H54 (cell line): Measurements from ENCODE around the gene PDE8A.
A peak's percentile ranks its signal among the peaks of the same experiment; 100 is the strongest.

Experiments
- DNase-seq: peaks from one replicate; pipeline ENCODE4 v3.0.0; 2011; ENCODE audit warnings: low spot score, mixed read lengths; ENCODE audit not compliant: insufficient read length
- FAIRE-seq: peaks from 3 replicates; lab custom pipeline; 2011; peaks lifted over from hg19 to GRCh38; lab: Jason Lieb, UNC
- POLR2A ChIP-seq: IDR thresholded peaks from 2 replicates; pipeline ENCODE4 v1.6.1; 2011; ENCODE audit warnings: low read depth, mild to moderate bottlenecking, low read length

PDE8A gene, protein sequence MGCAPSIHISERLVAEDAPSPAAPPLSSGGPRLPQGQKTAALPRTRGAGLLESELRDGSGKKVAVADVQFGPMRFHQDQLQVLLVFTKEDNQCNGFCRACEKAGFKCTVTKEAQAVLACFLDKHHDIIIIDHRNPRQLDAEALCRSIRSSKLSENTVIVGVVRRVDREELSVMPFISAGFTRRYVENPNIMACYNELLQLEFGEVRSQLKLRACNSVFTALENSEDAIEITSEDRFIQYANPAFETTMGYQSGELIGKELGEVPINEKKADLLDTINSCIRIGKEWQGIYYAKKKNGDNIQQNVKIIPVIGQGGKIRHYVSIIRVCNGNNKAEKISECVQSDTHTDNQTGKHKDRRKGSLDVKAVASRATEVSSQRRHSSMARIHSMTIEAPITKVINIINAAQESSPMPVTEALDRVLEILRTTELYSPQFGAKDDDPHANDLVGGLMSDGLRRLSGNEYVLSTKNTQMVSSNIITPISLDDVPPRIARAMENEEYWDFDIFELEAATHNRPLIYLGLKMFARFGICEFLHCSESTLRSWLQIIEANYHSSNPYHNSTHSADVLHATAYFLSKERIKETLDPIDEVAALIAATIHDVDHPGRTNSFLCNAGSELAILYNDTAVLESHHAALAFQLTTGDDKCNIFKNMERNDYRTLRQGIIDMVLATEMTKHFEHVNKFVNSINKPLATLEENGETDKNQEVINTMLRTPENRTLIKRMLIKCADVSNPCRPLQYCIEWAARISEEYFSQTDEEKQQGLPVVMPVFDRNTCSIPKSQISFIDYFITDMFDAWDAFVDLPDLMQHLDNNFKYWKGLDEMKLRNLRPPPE

DNA sequence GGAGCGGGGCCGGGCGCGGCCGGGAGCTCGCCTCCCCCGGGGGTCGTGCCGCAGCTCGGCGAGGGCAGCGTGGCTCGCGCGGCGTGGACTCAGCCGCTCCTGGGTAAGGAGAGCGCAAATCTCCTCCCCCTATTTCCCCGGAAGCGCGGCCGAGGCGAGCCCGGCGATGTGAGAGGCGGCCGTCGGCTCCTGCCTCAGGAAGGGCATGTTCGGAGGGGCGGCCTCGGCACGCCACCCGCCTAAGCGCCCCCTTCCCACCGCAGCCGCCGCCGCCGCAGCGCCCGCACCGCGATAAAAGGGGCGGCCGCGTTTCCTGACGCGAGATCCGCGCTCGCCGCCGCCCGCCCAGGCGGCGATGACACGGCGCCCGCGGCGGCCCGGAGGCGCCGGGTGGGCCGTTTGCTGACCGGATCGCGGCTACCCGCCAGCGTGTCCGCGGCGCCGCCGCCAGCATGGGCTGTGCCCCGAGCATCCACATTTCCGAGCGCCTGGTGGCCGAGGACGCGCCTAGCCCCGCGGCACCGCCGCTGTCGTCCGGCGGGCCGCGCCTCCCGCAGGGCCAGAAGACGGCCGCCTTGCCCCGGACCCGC is at the start of gene PDE8A:
TSS of gene PDE8A (plus strand) at position 146 of the 590 bp plus-strand sequence. CDS start at position 453, 307 bp downstream.
- peak; percentile 21 for DNase-seq
- peak; percentile 39 for TF ChIP-seq POLR2A
- FAIRE-seq, result no peak

DNA sequence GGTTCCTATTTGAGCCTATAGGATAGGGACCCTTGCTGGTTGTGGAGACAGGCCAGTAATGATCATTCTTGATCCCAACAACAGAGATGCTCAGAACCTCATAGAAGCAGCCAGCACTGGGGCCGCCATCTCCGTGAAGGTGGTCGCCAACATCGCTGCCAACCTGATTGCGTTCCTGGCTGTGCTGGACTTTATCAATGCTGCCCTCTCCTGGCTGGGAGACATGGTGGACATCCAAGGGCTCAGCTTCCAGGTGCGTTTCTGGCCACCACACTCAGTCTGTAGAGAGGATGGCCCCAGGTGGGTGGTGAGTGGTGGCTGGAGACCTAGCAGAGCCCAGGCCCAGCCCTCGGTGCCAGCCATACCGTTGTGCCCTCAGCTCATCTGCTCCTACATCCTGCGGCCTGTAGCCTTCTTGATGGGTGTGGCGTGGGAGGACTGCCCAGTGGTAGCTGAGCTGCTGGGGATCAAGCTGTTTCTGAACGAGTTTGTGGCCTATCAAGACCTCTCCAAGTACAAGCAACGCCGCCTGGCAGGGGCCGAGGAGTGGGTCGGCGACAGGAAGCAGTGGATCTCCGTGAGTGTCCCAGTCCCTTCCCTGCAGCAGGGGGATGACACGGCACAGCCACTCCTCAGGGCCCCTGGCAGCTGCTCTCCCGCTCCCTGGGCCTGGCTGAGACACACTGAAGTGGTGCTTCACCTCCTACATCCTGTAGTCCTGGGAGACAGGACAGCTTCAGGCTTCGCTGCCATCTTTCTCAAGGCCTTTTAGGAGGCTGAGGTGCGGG is 46.5 kb upstream of the PDE8A start:
- DNase-seq, result no peak
- no peak for TF ChIP-seq POLR2A
- no peak for FAIRE-seq

DNA sequence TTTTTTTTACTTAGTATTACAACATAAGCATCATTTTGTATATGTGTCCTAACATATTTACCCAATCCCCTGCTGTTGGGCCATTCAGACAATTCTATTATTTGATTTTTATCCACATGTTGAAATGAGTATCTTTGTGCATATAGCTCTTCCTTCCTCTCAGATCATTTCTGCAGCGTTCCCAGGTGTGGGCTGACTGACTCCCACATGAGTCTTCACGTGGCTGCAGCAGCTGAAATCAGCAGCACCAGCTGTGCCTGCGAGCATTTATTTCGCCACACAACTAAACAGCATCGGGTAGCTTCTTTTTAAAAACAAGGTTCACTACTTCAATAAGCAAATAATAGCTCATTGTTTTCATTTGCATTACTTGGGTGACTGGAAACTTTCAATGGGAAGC is 44.5 kb upstream of the PDE8A start:
- DNase-seq (no peak), FAIRE-seq (no peak)
- TF ChIP-seq POLR2A, result no peak

DNA sequence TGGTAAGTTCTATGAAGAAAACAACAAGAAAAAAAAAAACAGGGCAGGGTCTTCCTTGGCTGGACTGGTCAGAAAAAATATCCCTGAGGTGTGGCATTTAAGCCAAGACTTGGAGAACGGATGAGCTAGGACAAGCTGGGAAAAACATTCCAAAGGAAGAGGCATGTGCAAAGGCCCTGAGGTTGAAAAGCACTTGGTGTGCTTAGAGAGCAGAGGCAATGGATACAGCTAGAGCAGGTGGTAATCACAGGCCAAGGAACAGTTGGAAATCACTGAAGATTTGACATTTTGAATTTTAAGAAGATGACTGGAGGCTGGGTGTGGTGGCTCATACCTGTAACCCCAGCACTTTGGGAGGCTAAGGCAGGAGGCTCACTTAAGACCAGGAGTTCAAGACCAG is 42.9 kb upstream of the PDE8A start:
- no peak for TF ChIP-seq POLR2A
- FAIRE-seq (no peak), DNase-seq (no peak)

DNA sequence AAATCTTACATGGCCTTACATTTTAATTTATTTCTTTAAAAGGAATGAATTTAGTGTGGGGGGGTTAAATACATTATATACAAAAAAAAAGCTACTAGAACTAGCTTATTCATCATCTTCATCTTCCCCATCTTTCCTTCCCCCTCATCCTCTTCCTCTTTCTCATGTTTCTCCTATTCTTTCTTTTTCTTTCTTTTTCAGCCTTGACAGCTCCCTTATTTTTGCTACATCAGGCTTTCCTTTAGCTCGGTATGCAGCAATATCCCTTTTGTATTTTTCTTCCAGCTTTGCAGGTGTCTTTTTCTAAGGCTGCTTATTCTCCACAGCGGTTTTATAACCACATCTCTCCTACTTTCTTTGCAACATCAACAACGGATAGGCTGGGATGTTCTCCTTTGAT is 41.3 kb upstream of the PDE8A start:
- no peak for TF ChIP-seq POLR2A

DNA sequence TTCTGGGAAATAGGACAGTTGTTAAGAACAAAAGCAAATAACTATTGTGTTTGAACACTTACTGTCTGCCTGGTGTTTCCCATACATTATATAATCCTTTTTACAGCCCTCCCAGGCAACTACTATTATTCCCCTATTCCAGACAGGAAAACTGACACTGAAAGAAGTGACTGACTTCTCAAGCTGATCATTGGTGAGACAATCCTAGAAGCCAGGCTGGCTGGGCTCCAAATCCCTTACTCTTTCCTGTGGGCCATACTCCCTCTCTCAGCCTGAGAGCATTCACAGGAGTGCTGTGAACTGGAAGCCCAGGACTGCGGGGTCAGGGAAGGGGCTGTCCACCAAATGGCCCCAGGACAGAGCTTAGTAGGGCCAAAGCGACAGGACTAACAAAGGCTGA is 39.2 kb upstream of the PDE8A start:
- DNase-seq, result no peak
- no peak for FAIRE-seq
- TF ChIP-seq POLR2A, result no peak

More for the DNA sequence above, 41.3 kb upstream of the PDE8A start:
- DNase-seq (no peak), FAIRE-seq (no peak)

DNA sequence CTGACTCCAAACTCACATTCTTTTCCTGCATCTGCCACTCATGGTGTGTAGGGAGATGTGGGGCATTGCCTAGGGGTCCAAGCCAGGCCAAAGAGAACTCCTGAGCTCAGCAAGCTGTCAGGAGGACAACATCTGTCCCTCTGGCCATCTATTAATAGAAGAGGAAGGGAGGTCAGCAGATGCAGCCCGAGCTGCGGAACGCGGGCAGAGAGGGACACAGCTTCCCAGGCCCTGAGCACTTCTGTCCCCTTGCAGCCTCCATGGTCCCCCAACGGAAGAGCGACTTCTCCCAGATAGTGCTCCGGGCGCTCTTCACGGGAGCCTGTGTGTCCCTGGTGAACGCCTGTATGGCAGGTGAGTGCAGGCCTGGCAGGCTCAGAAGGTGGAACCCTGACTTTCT is 37.3 kb upstream of the PDE8A start:
- no peak for TF ChIP-seq POLR2A
- FAIRE-seq (no peak), DNase-seq (no peak)

DNA sequence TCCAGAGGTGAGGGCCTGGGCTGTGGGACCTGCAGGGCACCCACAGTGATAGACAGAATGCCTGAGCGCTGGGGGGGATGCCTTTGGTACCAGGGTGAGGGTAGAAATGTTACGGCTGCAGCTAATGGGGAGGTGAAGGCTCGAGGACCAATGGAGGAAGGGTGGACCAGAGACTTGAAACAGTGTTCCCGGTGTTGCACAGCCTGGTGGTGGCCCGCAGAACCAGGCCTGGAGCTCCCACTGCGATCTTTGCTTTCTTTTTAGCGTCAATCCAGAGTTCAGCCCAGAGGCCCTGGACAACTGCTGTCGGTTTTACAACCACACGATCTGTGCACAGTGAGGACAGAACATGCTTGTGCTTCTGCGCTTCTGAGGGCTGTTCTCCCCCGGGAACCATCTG is 36.8 kb upstream of the PDE8A start:
- no peak for TF ChIP-seq POLR2A
- DNase-seq (no peak), FAIRE-seq (no peak)

DNA sequence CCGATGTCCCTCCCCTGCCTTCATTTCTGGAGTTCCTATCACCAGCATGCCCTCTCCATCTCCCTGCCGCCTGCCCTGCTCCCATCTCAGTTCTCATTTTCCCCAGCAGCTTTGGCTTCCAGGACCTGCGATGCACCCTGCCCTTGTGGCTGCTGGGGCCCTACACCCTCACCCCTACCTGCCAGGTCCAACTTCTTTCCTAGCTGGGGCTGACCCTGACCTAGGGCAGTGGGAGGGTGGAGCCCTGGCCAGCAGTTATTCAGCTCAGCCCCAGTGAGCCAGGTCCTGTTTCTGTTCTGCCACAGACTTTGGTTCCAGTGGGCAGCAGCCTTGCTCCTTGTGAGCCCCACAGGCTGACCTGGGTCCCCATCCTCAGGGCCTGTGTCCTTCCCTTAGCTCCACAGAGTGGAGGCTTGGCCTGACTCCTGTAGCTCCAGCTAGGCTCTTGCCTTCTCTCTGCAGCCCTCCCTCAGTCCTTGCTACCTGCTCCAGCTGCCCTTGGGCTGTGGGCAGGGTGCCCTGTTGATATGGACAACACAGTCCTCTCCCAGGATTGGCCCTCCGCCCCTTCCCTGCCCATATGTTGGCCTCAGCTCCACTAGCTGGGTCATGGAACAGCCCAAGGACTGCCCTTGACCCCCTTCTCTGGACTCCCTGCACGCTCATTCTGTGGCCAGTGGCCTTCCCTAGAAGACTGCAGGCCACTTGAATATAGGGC is 34.7 kb upstream of the PDE8A start:
- TF ChIP-seq POLR2A, result no peak
- DNase-seq (no peak), FAIRE-seq (no peak)

DNA sequence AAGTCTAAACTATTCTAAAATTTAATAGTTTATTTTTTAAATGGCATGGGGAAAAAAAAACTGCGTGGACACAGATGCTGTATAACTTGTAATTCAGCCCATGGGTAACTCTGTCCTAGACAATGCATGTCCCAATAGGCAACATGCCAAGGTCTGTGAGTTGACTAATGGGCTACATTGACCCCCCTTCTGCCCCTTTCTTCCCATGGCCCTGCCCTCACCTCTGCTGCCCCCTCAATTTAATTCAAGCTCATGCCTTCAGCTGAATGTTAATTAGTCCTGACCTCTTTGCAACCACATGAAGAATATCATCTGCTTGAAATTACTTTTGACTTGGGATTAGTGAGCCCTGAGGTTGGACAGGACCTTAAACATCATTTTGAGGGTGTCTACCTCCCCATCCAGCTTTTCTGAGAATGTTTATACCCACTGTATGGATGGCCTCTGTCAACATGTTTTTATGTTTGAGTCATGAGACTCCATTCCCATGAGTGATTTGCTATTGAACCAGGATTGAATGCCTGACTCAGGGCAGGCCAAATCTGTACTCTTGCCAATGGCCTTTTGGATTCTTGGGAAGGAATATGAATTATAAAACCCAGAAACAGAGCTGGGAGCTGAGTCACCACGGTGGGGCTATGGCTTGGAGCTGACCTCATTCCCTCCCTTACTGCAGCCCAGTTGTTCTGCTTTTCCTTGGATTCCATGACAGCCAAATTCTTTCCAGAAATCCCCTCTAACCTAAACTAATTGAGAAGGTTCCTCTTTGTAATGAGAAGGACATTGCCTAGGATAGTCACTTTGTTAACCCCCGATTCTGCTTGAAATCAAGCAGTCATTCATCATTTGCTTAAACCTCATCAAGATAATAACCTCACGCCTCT is 33.5 kb upstream of the PDE8A start:
- peak; percentile 58 for DNase-seq
- no peak for TF ChIP-seq POLR2A
- peak; percentile 81 for FAIRE-seq

DNA sequence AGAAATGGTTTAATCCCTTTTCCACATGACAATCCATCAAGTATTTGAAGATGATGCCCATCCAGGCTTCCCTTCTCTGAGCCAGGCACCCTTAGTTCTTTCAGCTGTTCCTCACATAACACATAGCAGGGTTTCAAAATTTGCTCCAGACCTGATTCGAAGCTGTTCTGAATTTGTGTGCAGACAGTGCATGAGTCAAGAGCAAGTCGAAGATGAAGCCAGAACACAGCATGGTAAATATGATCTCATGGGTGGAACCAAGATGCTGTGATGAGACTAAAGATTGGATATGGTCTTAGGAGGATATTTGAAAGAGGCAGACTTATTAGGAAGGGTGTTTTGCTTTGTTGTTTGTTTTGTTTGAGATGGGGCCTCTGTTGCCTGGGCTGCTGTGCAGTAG is 32.6 kb upstream of the PDE8A start:
- no peak for TF ChIP-seq POLR2A
- FAIRE-seq (no peak), DNase-seq (no peak)
